ENCODE data around the gene RABAC1. TPM values are rescaled to one million over a fixed set of nuclear protein-coding genes. Genes with fewer than 3 reads are reported as not detected.

RABAC1 gene
- total RNA-seq, 1 experiment from 2014 or later, result 94.0 TPM

DNA sequence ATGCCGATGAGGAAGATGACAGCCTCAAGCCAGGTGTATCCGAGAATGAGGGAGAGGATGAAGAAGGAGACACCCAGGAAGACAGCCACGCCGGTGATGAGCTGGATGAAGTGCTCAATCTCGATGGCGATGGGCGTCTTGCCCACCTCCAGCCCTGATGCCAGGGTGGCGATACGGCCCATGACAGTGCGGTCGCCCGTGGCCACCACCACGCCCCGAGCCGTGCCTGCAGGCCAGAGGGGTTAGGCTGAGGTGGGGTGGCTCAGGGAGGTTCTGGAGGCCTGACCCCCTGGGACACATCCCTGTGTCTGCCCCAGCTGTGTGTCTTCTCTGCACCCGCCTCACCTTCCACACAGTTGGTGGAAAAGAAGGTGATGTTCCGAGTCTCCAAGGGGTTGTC lies 25.8 kb upstream of the RABAC1 start:
- WGBS (ENCODE audit: extremely low coverage, insufficient read length, low lambda C conversion rate), result no CpG with 5 or more reads among the region's 17 CpGs
- H4K91ac ChIP-seq (ENCODE audit: insufficient read length, low read depth, low read length), result no peak overlapping the region
- no peaks in the 10 kb centered on the region for H3K79me1 ChIP-seq (ENCODE audit: insufficient read depth, low read depth, low read length, poor library complexity, severe bottlenecking)
- no peak overlapping the region for H3K14ac ChIP-seq (ENCODE audit: insufficient read depth, low read length)
- H3T11ph ChIP-seq (ENCODE audit: low read length), result no peak overlapping the region
- DNase-seq, result peak; percentile 15
- H2AFZ ChIP-seq (ENCODE audit: low read length), result no peak overlapping the region
- H3K56ac ChIP-seq (ENCODE audit: insufficient read length, low read depth, low read length), result no peak overlapping the region
- no peak overlapping the region for H4K5ac ChIP-seq (ENCODE audit: insufficient read length, low read depth, low read length)
- H2AK5ac ChIP-seq (ENCODE audit: insufficient read length, low read length), result no peak overlapping the region
- H2BK120ac ChIP-seq (ENCODE audit: low read depth, low read length, poor library complexity, severe bottlenecking), result no peak overlapping the region
- H2BK20ac ChIP-seq (ENCODE audit: low read depth, low read length, poor library complexity, severe bottlenecking), result no peak overlapping the region
- TF ChIP-seq CTCF (conservative IDR thresholded peaks at IDR 0.05), result no peak
- H3K9me3 ChIP-seq (ENCODE audit: control insufficient read depth, low read depth, low read length), result no peaks in the 10 kb centered on the region
- Mint-ChIP-seq H3K27me3 (ENCODE audit: low read depth) (no peaks in the 10 kb centered on the region; the same call in 1 of the 2 replicates), H3K4me1 (no peaks in the 10 kb centered on the region), H3K4me3 (no peak overlapping the region), H3K9me3 (no peaks in the 10 kb centered on the region), H3K27ac (peak overlapping the region in 1 of 3 experiments; percentile 61; a peak in 1 of 7 replicates), H3K36me3 (ENCODE audit: insufficient read depth in 1 of 3, low read depth in 3 of 3) (peaks cover 6 to 31% (median 15%) of the 10 kb centered on the region in 3 experiments; a peak in 6 of 7 replicates)
- no peaks in the 10 kb centered on the region for H3K23me2 ChIP-seq (ENCODE audit: insufficient read length, low read depth, low read length, poor library complexity, severe bottlenecking)
- no peak overlapping the region for H3K4me2 ChIP-seq (ENCODE audit: insufficient read depth, insufficient read length, low read length)
- no peak overlapping the region for H3K27ac ChIP-seq (ENCODE audit: insufficient read length, low read depth, low read length)
- H3K23ac ChIP-seq (ENCODE audit: insufficient read length, low read depth, low read length), result no peak overlapping the region
- H4K8ac ChIP-seq (replicated peaks; ENCODE audit: insufficient read length, low read depth, low read length), result no peak overlapping the region
- no peak overlapping the region for H2BK12ac ChIP-seq (ENCODE audit: insufficient read length, low read depth, low read length)
- no peaks in the 10 kb centered on the region for H4K20me1 ChIP-seq (ENCODE audit: control insufficient read depth, insufficient read depth, insufficient read length)
- H3K9ac ChIP-seq (ENCODE audit: extremely low read depth, insufficient read length, low read length), result no peak overlapping the region
- no peaks in the 10 kb centered on the region for H3K27me3 ChIP-seq (ENCODE audit: insufficient read depth, low read length)
- no peak overlapping the region for H2BK15ac ChIP-seq (ENCODE audit: low read depth, low read length)
- no peaks in the 10 kb centered on the region for H3K79me2 ChIP-seq (ENCODE audit: insufficient read depth, low read length)
- H3K4me1 ChIP-seq (ENCODE audit: insufficient read depth, low read length), result no peaks in the 10 kb centered on the region
- no peak overlapping the region for H2BK5ac ChIP-seq (ENCODE audit: insufficient read length, low read length)
- H3K4ac ChIP-seq (ENCODE audit: low read depth, low read length), result no peak overlapping the region
- no peak overlapping the region for H3K18ac ChIP-seq (ENCODE audit: insufficient read length, low read depth, low read length)
